GM19240 (cell line): ENCODE data around the gene PPP1R37.
"Not testable (repeated sequence)": the region's sequence is repeated elsewhere in the genome, so short reads cannot be mapped to it uniquely, and the experiment has no call there.

Experiments used
- DNase-seq: peaks from one replicate; pipeline ENCODE4 v3.0.0; 2011; ENCODE audit warnings: low spot score; ENCODE audit not compliant: insufficient read length

Gene PPP1R37

GRCh38 chr19:45095496-45096413, 2.8 kb downstream of the PPP1R37 start:
- DNase-seq: no peak

GRCh38 chr19:45096700-45097099, 3.7 kb downstream of the PPP1R37 start:
- DNase-seq: no peak

GRCh38 chr19:45097450-45097775, 4.4 kb downstream of the PPP1R37 start:
- DNase-seq: no peak

GRCh38 chr19:45097776-45098520, 5.0 kb downstream of the PPP1R37 start:
- no peak for DNase-seq

GRCh38 chr19:45098521-45099466, 5.8 kb downstream of the PPP1R37 start:
- DNase-seq: no peak

GRCh38 chr19:45099467-45100191, 6.7 kb downstream of the PPP1R37 start:
- no peak for DNase-seq

GRCh38 chr19:45100201-45100600, 7.2 kb downstream of the PPP1R37 start:
- no peak for DNase-seq

- DNase-seq: no peak
Observed at GRCh38 chr19:45100846-45101252, 7.9 kb downstream of the PPP1R37 start.

- DNase-seq: no peak
Observed at GRCh38 chr19:45101806-45102205, 8.8 kb downstream of the PPP1R37 start.

- no peak for DNase-seq
Observed at GRCh38 chr19:45102481-45102880, 9.5 kb downstream of the PPP1R37 start.

GRCh38 chr19:45103156-45103507, 10.2 kb downstream of the PPP1R37 start:
- DNase-seq: no peak

GRCh38 chr19:45103508-45104319, 10.7 kb downstream of the PPP1R37 start:
- DNase-seq: no peak

- no peak for DNase-seq
Observed at GRCh38 chr19:45104658-45105349, 11.8 kb downstream of the PPP1R37 start.

- not testable (repeated sequence) for DNase-seq
Observed at GRCh38 chr19:45106363-45106762, 13.4 kb downstream of the PPP1R37 start.

- DNase-seq: no peak
Observed at GRCh38 chr19:45107621-45108150, 14.7 kb downstream of the PPP1R37 start.

- DNase-seq: no peak
Observed at GRCh38 chr19:45110851-45111266, 17.9 kb downstream of the PPP1R37 start.

- DNase-seq: no peak
Observed at GRCh38 chr19:45112111-45112827, 19.3 kb downstream of the PPP1R37 start.

GRCh38 chr19:45113628-45114027, 20.6 kb downstream of the PPP1R37 start:
- DNase-seq: no peak
